ENCODE measurements around the gene LZTR1. TPM values are rescaled to one million over a fixed set of nuclear protein-coding genes. Genes with fewer than 3 reads are reported as not detected.

Gene LZTR1
- total and polyA plus RNA-seq, 11 donors = 18.4 to 41.9 (median 26.6) TPM

GRCh38 chr22:21032037-21032867 lies 50.2 kb downstream of the LZTR1 start, which contains the start of gene SLC7A4:
Gene SLC7A4, minus strand, starts transcription at chr22:21032561. Its CDS starts 749 bp downstream, at chr22:21031812.
- Histone ChIP-seq H3K4me1 (peaks cover 0 to 17% (median 6%) of the 10 kb centered on the region in 12 donors), H3K27ac (no peak within 1 kb of the TSS), H3K36me3 (no peaks in the 10 kb centered on the region), H3K9me3 (no peaks in the 10 kb centered on the region), H3K4me3 (peak within 1 kb of the TSS in 11 of 12 donors; percentile 1 to 51 (median 41)), H3K27me3 (peaks cover 9 to 52% (median 22%) of the 10 kb centered on the region in 9 donors)
- no peak for TF ChIP-seq CTCF (IDR thresholded peaks at IDR 0.05)
- TF ChIP-seq POLR2A (IDR thresholded peaks at IDR 0.05) = no peak
- 5 to 17% (median 7%) methylated on average over 13 to 59 of the region's 59 CpGs for WGBS, 4 donors
- ATAC-seq = peak in 2 of 4 donors; percentile 13 to 56
- DNase-seq = peak in 1 of 5 donors; percentile 61
- intact Hi-C loops (cut with DNase I) = loop anchor here in 1 of 10 donors (10.0 kb wide), 1 partner anchor 63 kb away; no protein-coding TSS in a partner anchor

- H3K36me3 ChIP-seq = no peaks in the 10 kb centered on the region
- peak overlapping the region in 5 of 12 donors; percentile 34 to 49 (median 41) for H3K4me3 ChIP-seq
- 73 to 91% (median 84%) methylated on average over 12 of the region's 12 CpGs for WGBS, 4 donors
- H3K27ac ChIP-seq = no peak overlapping the region
- DNase-seq (peak in 1 of 5 donors; percentile 32), ATAC-seq (no peak)
- TF ChIP-seq POLR2A (IDR thresholded peaks at IDR 0.05) (no peak), CTCF (IDR thresholded peaks at IDR 0.05) (no peak)
- peaks cover 0 to 13% (median 6%) of the 10 kb centered on the region in 12 donors for H3K4me1 ChIP-seq
- intact Hi-C loops (cut with DNase I) = loop anchor here in 1 of 10 donors (10.0 kb wide), 1 partner anchor 62 kb away; no protein-coding TSS in a partner anchor
- no peaks in the 10 kb centered on the region for H3K9me3 ChIP-seq
- H3K27me3 ChIP-seq = peaks cover 9 to 52% (median 22%) of the 10 kb centered on the region in 9 donors
Measured at GRCh38 chr22:21032868-21033688, 51.0 kb downstream of the LZTR1 start.

DNA sequence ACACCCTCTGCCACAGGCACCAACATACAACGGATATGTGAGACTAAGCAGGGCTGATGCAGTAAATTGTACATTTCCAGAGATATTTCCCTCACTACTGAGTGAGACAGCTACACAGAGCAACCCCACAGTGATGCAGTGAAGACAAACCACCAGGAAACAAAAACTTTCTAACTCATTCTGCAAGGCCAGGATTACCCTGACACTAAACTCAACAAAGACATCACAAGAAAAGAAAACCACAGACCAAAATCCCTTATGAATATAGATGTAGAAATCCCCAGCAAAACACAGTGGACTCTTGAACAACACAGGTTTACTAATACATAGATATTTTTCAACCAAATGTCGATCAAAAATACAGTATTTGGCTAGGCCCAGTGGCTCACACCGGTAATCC lies 51.8 kb downstream of the LZTR1 start:
- Histone ChIP-seq H3K27ac (no peak overlapping the region), H3K27me3 (peaks cover 9 to 44% (median 19%) of the 10 kb centered on the region in 9 donors), H3K4me3 (no peak overlapping the region), H3K4me1 (peaks cover 0 to 16% (median 6%) of the 10 kb centered on the region in 12 donors), H3K36me3 (no peaks in the 10 kb centered on the region), H3K9me3 (no peaks in the 10 kb centered on the region)
- WGBS, 4 donors = 82 to 96% (median 94%) methylated on average over 3 of the region's 3 CpGs
- TF ChIP-seq CTCF (IDR thresholded peaks at IDR 0.05) = no peak
- TF ChIP-seq POLR2A (IDR thresholded peaks at IDR 0.05) = no peak
- DNase-seq = no peak
- ATAC-seq = no peak
- intact Hi-C loops (cut with DNase I) = loop anchor here in 1 of 10 donors (10.0 kb wide), 1 partner anchor 61 kb away; no protein-coding TSS in a partner anchor

Data from heart left ventricle (tissue), 16 donors.